A673 (cell line): ENCODE results near the gene TMEM254. TPM values are rescaled to one million over a fixed set of nuclear protein-coding genes. Genes with fewer than 3 reads are reported as not detected.

ENCODE experiments used
- BruUV-seq: library from RNA; stranded (reverse); fragments of 400-500 nt; replicated peaks from 2 replicates; lab custom pipeline; 2021; lab: Mats Ljungman, UMichigan
- CTCF ChIA-PET: fragments of 300-600 bp; sonication (Branson Sonifier 250); formaldehyde crosslinking; loops from one replicate; lab custom pipeline; 2022; ENCODE audit warnings: antibody characterized with exemption; lab: Charles Lee
- POLR2A ChIA-PET: fragments of 300-600 bp; sonication (Branson Sonifier 250); formaldehyde crosslinking; loops from one replicate; lab custom pipeline; 2022; ENCODE audit warnings: antibody characterized with exemption; ENCODE audit not compliant: low non-redundant PET; lab: Charles Lee
- DNase-seq: peaks from one replicate; pipeline ENCODE4 v3.0.0-alpha.2; 2015; ENCODE audit warnings: low spot score
- H3K27ac ChIP-seq: fragments of 200-600 bp; sonication (generic); 2 replicates; pipeline ENCODE4 v1.5.1; 2016; ENCODE audit warnings: mixed run types, low read depth, mild to moderate bottlenecking, mixed read lengths, antibody characterized with exemption, low read length; ENCODE audit not compliant: poor library complexity, severe bottlenecking
- H3K27me3 ChIP-seq: fragments of 200-600 bp; sonication (generic); replicated peaks from 2 replicates; pipeline ENCODE4 v1.6.1; 2017; ENCODE audit warnings: mixed run types, low read depth, mild to moderate bottlenecking, mixed read lengths, antibody characterized with exemption, low read length; ENCODE audit not compliant: insufficient read depth, poor library complexity
- H3K36me3 ChIP-seq: fragments of 200-600 bp; sonication (generic); 2 replicates; pipeline ENCODE4 v1.6.1; 2016; ENCODE audit warnings: mixed run types, mild to moderate bottlenecking, mixed read lengths, antibody characterized with exemption, low read length; ENCODE audit not compliant: insufficient read depth, poor library complexity, severe bottlenecking
- H3K4me1 ChIP-seq: fragments of 200-600 bp; sonication (generic); 2 replicates; pipeline ENCODE4 v1.6.1; 2017; ENCODE audit warnings: mixed run types, mild to moderate bottlenecking, mixed read lengths, antibody characterized with exemption, low read length; ENCODE audit not compliant: insufficient read depth, poor library complexity, severe bottlenecking
- H3K4me3 ChIP-seq: fragments of 200-600 bp; sonication (generic); 2 replicates; pipeline ENCODE4 v1.5.1; 2016; ENCODE audit warnings: low read depth, mixed run types, mild to moderate bottlenecking, mixed read lengths, low read length; ENCODE audit not compliant: poor library complexity, severe bottlenecking
- H3K9me3 ChIP-seq: fragments of 200-600 bp; sonication (generic); 2 replicates; pipeline ENCODE4 v1.6.1; 2016; ENCODE audit warnings: mixed run types, low read depth, mild to moderate bottlenecking, mixed read lengths, antibody characterized with exemption, low read length; ENCODE audit not compliant: poor library complexity, severe bottlenecking
- EZH2 ChIP-seq: fragments of 200-600 bp; sonication (generic); IDR thresholded peaks from 2 replicates; pipeline ENCODE4 v1.6.1; 2017; ENCODE audit warnings: borderline replicate concordance, low read depth, mild to moderate bottlenecking, mixed read lengths, antibody characterized with exemption, low read length; ENCODE audit not compliant: poor library complexity, severe bottlenecking
- intact Hi-C: fragments of 100-400 bp; cut with micrococcal nuclease; formaldehyde crosslinking; loops from one replicate; pipeline ENCODE4 v1.10.0; 2022; ENCODE audit not compliant: unreplicated experiment
- total RNA-seq: library from RNA; stranded (reverse); gene quantifications from 2 replicates; pipeline ENCODE4 v1.2.3, GENCODE V29; 2021
- TF ChIP-seq, protein P1 (sequence below): fragments of 300-800, 200-600 bp; sonication (generic); conservative IDR thresholded peaks from 2 replicates; pipeline ENCODE4 v1.5.1; 2017; ENCODE audit warnings: low read depth, mild to moderate bottlenecking, antibody characterized with exemption, low read length, moderate library complexity, mixed read lengths

Gene TMEM254
- total RNA-seq, 1 experiment from 2014 or later, result 12.2 TPM

GRCh38 chr10:80081026-80081425, 2.6 kb downstream of the TMEM254 start:
- Histone ChIP-seq H3K36me3 (no peaks in the 10 kb centered on the region), H3K27me3 (no peaks in the 10 kb centered on the region), H3K9me3 (no peaks in the 10 kb centered on the region), H3K27ac (no peak overlapping the region), H3K4me1 (no peaks in the 10 kb centered on the region), H3K4me3 (no peak overlapping the region)
- ChIA-PET POLR2A (no interaction called here), CTCF (no interaction called here)
- intact Hi-C loops, result no loop called here
- no peak for DNase-seq
- BruUV-seq, result no TSS peak
- TF ChIP-seq, protein P1, sequence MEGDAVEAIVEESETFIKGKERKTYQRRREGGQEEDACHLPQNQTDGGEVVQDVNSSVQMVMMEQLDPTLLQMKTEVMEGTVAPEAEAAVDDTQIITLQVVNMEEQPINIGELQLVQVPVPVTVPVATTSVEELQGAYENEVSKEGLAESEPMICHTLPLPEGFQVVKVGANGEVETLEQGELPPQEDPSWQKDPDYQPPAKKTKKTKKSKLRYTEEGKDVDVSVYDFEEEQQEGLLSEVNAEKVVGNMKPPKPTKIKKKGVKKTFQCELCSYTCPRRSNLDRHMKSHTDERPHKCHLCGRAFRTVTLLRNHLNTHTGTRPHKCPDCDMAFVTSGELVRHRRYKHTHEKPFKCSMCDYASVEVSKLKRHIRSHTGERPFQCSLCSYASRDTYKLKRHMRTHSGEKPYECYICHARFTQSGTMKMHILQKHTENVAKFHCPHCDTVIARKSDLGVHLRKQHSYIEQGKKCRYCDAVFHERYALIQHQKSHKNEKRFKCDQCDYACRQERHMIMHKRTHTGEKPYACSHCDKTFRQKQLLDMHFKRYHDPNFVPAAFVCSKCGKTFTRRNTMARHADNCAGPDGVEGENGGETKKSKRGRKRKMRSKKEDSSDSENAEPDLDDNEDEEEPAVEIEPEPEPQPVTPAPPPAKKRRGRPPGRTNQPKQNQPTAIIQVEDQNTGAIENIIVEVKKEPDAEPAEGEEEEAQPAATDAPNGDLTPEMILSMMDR, result no peak
- TF ChIP-seq EZH2, result no peak

- no peaks in the 10 kb centered on the region for H3K36me3 ChIP-seq
- intact Hi-C loops, result no loop called here
- no TSS peak for BruUV-seq
- H3K9me3 ChIP-seq, result no peaks in the 10 kb centered on the region
- no peak for TF ChIP-seq EZH2
- TF ChIP-seq, protein P1, result no peak
- H3K4me1 ChIP-seq, result no peaks in the 10 kb centered on the region
- POLR2A ChIA-PET, result no interaction called here
- CTCF ChIA-PET, result interaction anchor here (0.6 kb wide), 1 partner anchor 208 kb away, joined by 3 read pairs; no protein-coding TSS in a partner anchor
- no peak for DNase-seq
- no peaks in the 10 kb centered on the region for H3K27me3 ChIP-seq
- no peak overlapping the region for H3K27ac ChIP-seq
- no peak overlapping the region for H3K4me3 ChIP-seq
Observed at GRCh38 chr10:80081801-80082750, 3.6 kb downstream of the TMEM254 start.

DNA sequence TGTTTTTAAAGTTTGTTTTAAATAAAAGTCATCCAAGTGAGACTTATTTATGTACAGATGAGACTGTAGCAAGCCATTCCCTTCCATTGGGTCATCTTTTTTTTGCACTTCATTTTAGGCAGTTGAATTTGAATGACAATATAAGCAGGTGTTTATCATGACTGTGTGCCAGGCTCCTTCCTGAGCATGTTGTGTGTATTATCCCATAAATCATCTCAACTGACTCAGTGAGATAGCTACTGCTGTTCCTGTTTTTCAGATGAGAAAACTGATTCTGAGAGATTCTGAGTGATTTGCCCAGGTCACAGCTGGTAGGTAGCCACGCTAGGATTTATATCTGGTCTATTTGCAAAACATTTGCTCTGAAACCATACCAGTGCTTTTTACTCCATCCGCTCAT, 11.7 kb downstream of the TMEM254 start:
- no peaks in the 10 kb centered on the region for H3K27me3 ChIP-seq
- TF ChIP-seq, protein P1, result no peak
- H3K4me3 ChIP-seq, result no peak overlapping the region
- no peaks in the 10 kb centered on the region for H3K9me3 ChIP-seq
- H3K27ac ChIP-seq, result no peak overlapping the region
- intact Hi-C loops, result no loop called here
- POLR2A ChIA-PET, result no interaction called here
- DNase-seq, result no peak
- H3K4me1 ChIP-seq, result no peaks in the 10 kb centered on the region
- BruUV-seq, result no TSS peak
- no peaks in the 10 kb centered on the region for H3K36me3 ChIP-seq
- CTCF ChIA-PET, result no interaction called here
